HUDEP-2 (cell line): ENCODE data around the gene ZDHHC18.

Source experiments
- DNase-seq, 76 experiments: peaks; one replicate each; lab custom pipeline; 2025; ENCODE audit not compliant: unreplicated experiment in 76 of 76; lab: John Stamatoyannopoulos, UW

ZDHHC18 gene

GRCh38 chr1:26889551-26890466, 63.3 kb downstream of the ZDHHC18 start, which contains the start of gene GPN2:
TSS of gene GPN2 (minus strand) at chr1:26890283. CDS start at chr1:26890096, 187 bp downstream.
- peak in 73 of 76 experiments; percentile 38 to 83 (median 69) for DNase-seq

DNA sequence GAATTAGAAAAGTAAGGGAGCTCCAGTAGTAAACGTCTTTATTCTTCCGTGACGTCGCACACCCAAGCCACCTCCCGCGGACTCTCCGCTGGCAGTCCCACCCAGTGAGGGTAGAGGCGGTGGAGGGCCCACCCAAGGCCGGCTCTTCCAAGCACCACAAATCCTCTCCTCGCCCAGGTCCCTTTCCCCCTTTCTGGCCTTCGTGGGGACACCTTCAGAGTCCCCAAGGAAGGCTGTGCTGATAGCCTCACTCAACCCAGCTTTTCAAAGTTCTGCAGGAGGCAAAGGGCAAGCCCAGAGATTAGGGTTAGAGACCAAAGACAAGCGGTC, 63.9 kb downstream of the ZDHHC18 start:
- DNase-seq, result peak in 3 of 76 experiments; percentile 35 to 53 (median 44)

DNA sequence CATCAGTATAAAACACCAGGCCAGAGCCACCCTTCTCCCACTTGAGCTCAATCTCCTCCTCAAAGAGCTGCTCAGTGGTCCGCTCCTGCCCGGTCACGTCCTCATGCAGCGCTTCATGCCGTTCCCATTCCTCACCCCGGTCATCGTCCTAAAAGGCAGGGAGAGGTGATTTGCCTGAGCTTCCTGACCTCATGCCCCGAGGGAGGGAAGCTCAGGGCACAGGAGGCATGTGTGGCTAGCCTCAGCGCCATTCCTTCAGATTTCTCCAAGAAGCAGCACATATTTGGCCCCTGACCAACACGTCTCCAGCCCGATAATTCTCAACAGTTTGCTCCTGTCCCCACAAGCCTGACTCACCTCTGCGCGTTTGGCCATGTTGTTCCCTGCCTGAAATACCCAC, 67.8 kb downstream of the ZDHHC18 start:
- DNase-seq, result no peak

GRCh38 chr1:26897351-26897750, 70.9 kb downstream of the ZDHHC18 start:
- no peak for DNase-seq

GRCh38 chr1:26900001-26900814, 73.7 kb downstream of the ZDHHC18 start, which contains the start of gene GPATCH3:
TSS of gene GPATCH3 (minus strand) at chr1:26900467. CDS start at chr1:26900442, 25 bp downstream.
- peak in 73 of 76 experiments; percentile 30 to 89 (median 77) for DNase-seq

- DNase-seq, result no peak
Observed at GRCh38 chr1:26900815-26901511, 74.5 kb downstream of the ZDHHC18 start.
